ENCODE results near the gene GRIK5. TPM values are rescaled to one million over a fixed set of nuclear protein-coding genes. Genes with fewer than 3 reads are reported as not detected.

Gene GRIK5
- total RNA-seq, 4 donors from 2014 or later: 0.22 to 0.33 TPM; not detected in 2

DNA sequence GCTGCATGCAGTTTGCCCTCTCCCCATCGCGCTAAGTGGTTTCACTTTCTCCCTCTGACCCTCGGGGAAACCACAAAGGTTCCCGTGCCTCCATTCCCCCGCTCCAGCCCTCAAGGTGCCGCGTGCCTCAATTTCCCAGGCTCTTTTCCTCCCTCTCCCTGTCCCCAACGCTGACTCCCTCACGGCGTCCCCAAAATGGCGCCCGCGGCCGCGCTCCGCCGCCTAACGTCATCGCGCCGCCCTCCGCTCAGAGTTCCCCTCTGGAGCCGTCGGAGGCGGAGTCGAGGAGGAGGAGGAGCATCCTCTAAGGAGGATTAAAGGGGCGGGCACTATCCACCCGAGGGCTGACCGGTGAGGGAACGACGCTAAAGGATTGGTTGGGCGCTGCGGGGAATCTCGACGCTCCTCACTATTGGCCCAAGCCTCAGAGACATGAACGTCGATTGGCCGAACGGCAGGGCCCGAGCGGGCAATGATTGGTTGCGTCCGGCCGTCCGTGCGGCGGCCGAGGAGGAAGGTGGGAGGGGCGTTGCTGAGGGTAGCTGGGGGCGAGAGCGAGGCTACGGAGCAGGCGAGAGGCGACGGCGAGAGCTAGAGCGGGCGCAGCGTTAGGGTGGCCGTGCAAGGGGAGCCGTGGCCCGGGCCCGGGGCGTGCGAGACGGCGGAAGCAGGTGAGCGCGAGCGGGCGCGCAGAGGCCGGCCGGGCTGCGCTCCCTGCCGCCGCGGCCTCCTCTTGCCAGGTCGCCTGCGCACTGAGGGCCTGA is 5.8 kb upstream of the GRIK5 start, which contains the start of gene ZNF574:
Gene ZNF574, plus strand, starts transcription at position 551 of the 764 bp plus-strand sequence. CDS start 2,441 bp downstream, outside the sequence.
- TF ChIP-seq, protein P1, sequence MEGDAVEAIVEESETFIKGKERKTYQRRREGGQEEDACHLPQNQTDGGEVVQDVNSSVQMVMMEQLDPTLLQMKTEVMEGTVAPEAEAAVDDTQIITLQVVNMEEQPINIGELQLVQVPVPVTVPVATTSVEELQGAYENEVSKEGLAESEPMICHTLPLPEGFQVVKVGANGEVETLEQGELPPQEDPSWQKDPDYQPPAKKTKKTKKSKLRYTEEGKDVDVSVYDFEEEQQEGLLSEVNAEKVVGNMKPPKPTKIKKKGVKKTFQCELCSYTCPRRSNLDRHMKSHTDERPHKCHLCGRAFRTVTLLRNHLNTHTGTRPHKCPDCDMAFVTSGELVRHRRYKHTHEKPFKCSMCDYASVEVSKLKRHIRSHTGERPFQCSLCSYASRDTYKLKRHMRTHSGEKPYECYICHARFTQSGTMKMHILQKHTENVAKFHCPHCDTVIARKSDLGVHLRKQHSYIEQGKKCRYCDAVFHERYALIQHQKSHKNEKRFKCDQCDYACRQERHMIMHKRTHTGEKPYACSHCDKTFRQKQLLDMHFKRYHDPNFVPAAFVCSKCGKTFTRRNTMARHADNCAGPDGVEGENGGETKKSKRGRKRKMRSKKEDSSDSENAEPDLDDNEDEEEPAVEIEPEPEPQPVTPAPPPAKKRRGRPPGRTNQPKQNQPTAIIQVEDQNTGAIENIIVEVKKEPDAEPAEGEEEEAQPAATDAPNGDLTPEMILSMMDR (IDR thresholded peaks at IDR 0.05; ENCODE audit: low read depth): no peak

- TF ChIP-seq, protein P1 (IDR thresholded peaks at IDR 0.05; ENCODE audit: low read depth): no peak
Observed at GRCh38 chr19:42075364-42075615, 5.3 kb upstream of the GRIK5 start.

GRCh38 chr19:42074513-42075363 is 4.7 kb upstream of the GRIK5 start:
- TF ChIP-seq, protein P1 (IDR thresholded peaks at IDR 0.05; ENCODE audit: low read depth): no peak

GRCh38 chr19:42071247-42071646 is 1.2 kb upstream of the GRIK5 start:
- TF ChIP-seq, protein P1 (IDR thresholded peaks at IDR 0.05; ENCODE audit: low read depth): no peak

GRCh38 chr19:42068756-42069571 is 1.0 kb downstream of the GRIK5 start:
- TF ChIP-seq, protein P1 (IDR thresholded peaks at IDR 0.05; ENCODE audit: low read depth): no peak

DNA sequence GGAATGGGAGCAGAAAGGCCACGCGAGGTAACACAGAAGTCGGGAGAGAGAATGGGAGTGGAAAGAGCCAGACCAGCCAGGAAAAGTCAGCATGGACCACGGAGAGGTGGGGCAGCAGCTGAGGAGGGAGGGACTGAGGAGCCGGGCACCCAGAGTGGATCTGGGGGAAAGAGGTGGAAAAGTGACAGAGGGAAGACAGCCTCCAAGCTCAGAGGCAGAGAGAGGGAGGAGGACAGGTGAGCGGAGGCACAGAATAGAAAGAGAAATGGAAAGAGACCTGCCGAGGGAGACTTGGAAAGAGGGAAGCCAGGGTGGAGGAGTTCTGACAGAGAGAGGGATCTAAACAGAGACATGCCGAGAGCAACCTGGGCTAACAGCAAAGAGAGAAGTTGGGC is 1.6 kb downstream of the GRIK5 start:
- TF ChIP-seq, protein P1 (IDR thresholded peaks at IDR 0.05; ENCODE audit: low read depth): no peak
